Right lung (tissue), 5 donors: ENCODE data around the gene GYG2. TPM values are rescaled to one million over a fixed set of nuclear protein-coding genes. Genes with fewer than 3 reads are reported as not detected.
"Not testable (repeated sequence)": the region's sequence is repeated elsewhere in the genome, so short reads cannot be mapped to it uniquely, and the experiment has no call there.

Experiments used
- DNase-seq, 2 donors: peaks; one replicate each; pipeline ENCODE4 v3.0.0-alpha.2; 2013
- polyA plus RNA-seq, 5 donors: library from polyadenylated mRNA; unstranded; fragments of 120-200 nt; gene quantifications; one replicate each; pipeline versions ENCODE4 v1.2.1 to v1.2.3, GENCODE V29; 2013; ENCODE audit warnings: inconsistent platforms in 1 of 5, low replicate concordance in 1 of 5; ENCODE audit not compliant: insufficient read length in 5 of 5, insufficient read depth in 1 of 5

The GYG2 gene
- polyA plus RNA-seq, 5 donors = 11.8 to 17.8 (median 12.8) TPM

- DNase-seq = no peak
Measured at GRCh38 chrX:2867206-2867605, 38.5 kb downstream of the GYG2 start.

GRCh38 chrX:2870650-2871049 lies 41.9 kb downstream of the GYG2 start:
- DNase-seq = no peak

GRCh38 chrX:2871831-2872230 lies 43.1 kb downstream of the GYG2 start:
- DNase-seq = no peak

GRCh38 chrX:2872671-2873277 lies 44.0 kb downstream of the GYG2 start:
- no peak for DNase-seq

- no peak for DNase-seq
Measured at GRCh38 chrX:2874222-2875135, 45.7 kb downstream of the GYG2 start.

- DNase-seq = no peak
Measured at GRCh38 chrX:2875136-2875481, 46.4 kb downstream of the GYG2 start.

GRCh38 chrX:2875798-2876399 lies 47.2 kb downstream of the GYG2 start:
- DNase-seq = no peak

- DNase-seq = no peak
Measured at GRCh38 chrX:2878563-2878962, 49.8 kb downstream of the GYG2 start.

GRCh38 chrX:2879670-2880069 lies 50.9 kb downstream of the GYG2 start:
- DNase-seq = no peak

- DNase-seq = no peak
Measured at GRCh38 chrX:2883770-2884169, 55.0 kb downstream of the GYG2 start.

GRCh38 chrX:2888309-2888708 lies 59.6 kb downstream of the GYG2 start:
- DNase-seq = no peak

GRCh38 chrX:2889045-2889605 lies 60.4 kb downstream of the GYG2 start:
- no peak for DNase-seq

- DNase-seq = peak; percentile 17 to 32
Measured at GRCh38 chrX:2889706-2890490, 61.2 kb downstream of the GYG2 start.

- not testable (repeated sequence) for DNase-seq
Measured at GRCh38 chrX:2890536-2891460, 62.1 kb downstream of the GYG2 start.

- no peak for DNase-seq
Measured at GRCh38 chrX:2892816-2893215, 64.1 kb downstream of the GYG2 start.

- peak; percentile 68 to 72 for DNase-seq
Measured at GRCh38 chrX:2894885-2895292, 66.2 kb downstream of the GYG2 start.

- no peak for DNase-seq
Measured at GRCh38 chrX:2897311-2897689, 68.6 kb downstream of the GYG2 start.

GRCh38 chrX:2897690-2898623 lies 69.2 kb downstream of the GYG2 start:
- peak; percentile 62 to 64 for DNase-seq

- DNase-seq = peak; percentile 36 to 43
Measured at GRCh38 chrX:2898846-2899512, 70.2 kb downstream of the GYG2 start.
